Erythroblast (primary cell): ENCODE data around the gene GREM2.

Experiments used
- GATA1 ChIP-seq: IDR thresholded peaks from 2 replicates; pipeline ENCODE4 v1.6.1; 2011; ENCODE audit warnings: low read depth, mild to moderate bottlenecking, control low read depth, low read length, moderate library complexity
- POLR2A ChIP-seq: IDR thresholded peaks from 2 replicates; pipeline ENCODE4 v1.6.1; 2011; ENCODE audit warnings: mild to moderate bottlenecking, low read length

DNA sequence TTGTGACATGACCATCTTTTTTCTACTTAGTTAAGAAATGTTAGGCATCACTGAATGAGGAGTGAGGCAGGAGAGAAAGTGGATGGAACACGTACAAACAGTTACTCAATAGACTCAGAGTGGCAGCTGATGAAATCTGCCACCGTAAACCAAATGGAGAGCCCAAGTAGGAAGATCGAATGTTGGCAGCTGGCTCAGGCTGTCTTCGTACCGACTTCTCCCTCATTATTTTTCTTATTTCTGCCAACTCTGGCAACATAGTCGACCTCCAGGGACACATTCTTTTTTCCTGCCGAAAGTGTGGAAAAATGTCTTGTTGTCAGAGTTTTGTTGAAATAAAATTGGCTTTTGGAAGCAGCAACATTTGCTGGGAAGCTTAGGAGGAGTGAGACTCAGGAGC lies 143.3 kb downstream of the GREM2 start:
- no peak for TF ChIP-seq POLR2A
- TF ChIP-seq GATA1 = no peak
